Measurements from ENCODE around the gene PRAC1.

Gene PRAC1

GRCh38 chr17:48746916-48747444 is 24.7 kb upstream of the PRAC1 start:
- DNase-seq, result no peak

GRCh38 chr17:48745381-48746275 is 23.3 kb upstream of the PRAC1 start:
- no peak for DNase-seq

- DNase-seq, result no peak
These were observed 18.2 kb upstream of the PRAC1 start for GRCh38 chr17:48740537-48740936.

- DNase-seq, result no peak
These were observed 16.6 kb upstream of the PRAC1 start for GRCh38 chr17:48738803-48739526.

- DNase-seq, result no peak
These were observed 16.1 kb upstream of the PRAC1 start for GRCh38 chr17:48738424-48738802.

- no peak for DNase-seq
These were observed 15.2 kb upstream of the PRAC1 start for GRCh38 chr17:48737330-48738043.

GRCh38 chr17:48735062-48735351 is 12.7 kb upstream of the PRAC1 start:
- DNase-seq, result no peak

- DNase-seq, result no peak
These were observed 12.2 kb upstream of the PRAC1 start for GRCh38 chr17:48734333-48735061.

GRCh38 chr17:48733632-48734328 is 11.5 kb upstream of the PRAC1 start:
- DNase-seq, result no peak

GRCh38 chr17:48732688-48733629 is 10.6 kb upstream of the PRAC1 start:
- no peak for DNase-seq

- DNase-seq, result no peak
These were observed 9.0 kb upstream of the PRAC1 start for GRCh38 chr17:48731355-48731754.

GRCh38 chr17:48730240-48730550 is 7.9 kb upstream of the PRAC1 start:
- DNase-seq, result no peak

GRCh38 chr17:48729335-48730239 is 7.3 kb upstream of the PRAC1 start:
- no peak for DNase-seq

- DNase-seq, result no peak
These were observed 6.2 kb upstream of the PRAC1 start, which contains the start of gene HOXB13 for GRCh38 chr17:48728232-48729231. HOXB13 (minus strand) TSS chr17:48728750; CDS start chr17:48728593, 157 bp downstream.

- DNase-seq, result no peak
These were observed 5.3 kb upstream of the PRAC1 start for GRCh38 chr17:48727415-48728175.

- DNase-seq, result no peak
These were observed 4.6 kb upstream of the PRAC1 start for GRCh38 chr17:48726916-48727286.

GRCh38 chr17:48726114-48726915 is 4.0 kb upstream of the PRAC1 start:
- DNase-seq, result no peak

Measured in activated naive CD4-positive, alpha-beta T cell (primary cell).